RPMI7951 (cell line): ENCODE results near the gene SLC20A1. TPM values are rescaled to one million over a fixed set of nuclear protein-coding genes. Genes with fewer than 3 reads are reported as not detected.

Source experiments
- DNase-seq: peaks from one replicate; pipeline ENCODE4 v3.0.0-alpha.2; 2012; ENCODE audit warnings: low read depth
- total RNA-seq: library from RNA; depleted of rRNA; stranded (reverse); fragments of >200 nt; shearing (Covaris generic); gene quantifications from 2 replicates; pipeline ENCODE4 v1.2.3, GENCODE V29; 2014

Gene SLC20A1
- total RNA-seq, 1 experiment from 2014 or later = 124 TPM

DNA sequence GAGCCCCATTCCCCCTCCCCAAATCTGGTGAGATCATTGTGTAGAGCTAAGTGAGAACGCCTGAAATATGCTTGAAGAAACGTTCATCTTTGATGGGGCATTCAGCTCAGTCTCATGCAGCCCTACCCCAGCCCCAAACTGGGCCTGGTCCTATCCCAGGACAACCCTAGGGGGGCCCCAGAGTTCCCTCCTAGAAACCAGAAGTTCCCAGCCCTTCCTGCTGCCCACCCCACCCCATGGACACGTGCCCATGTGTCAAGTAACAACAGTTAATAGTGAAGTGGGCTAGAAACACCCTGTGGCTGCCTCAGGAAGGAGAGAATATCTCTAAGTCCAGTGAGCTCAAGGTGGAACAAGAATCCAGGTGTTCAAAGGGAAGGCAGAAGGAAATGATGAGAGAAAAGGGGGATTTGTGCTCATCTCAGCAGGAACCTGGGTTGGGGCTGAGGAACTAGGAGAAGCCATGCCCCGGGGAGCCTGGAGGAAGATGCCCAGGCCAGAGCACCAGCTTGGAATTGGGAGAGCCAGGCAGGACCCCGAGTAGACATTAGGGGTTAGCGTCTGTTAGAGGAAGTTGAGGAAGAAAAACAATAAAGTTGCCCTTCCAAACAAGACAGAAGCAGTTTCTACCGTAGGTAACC lies 20.1 kb upstream of the SLC20A1 start:
- DNase-seq = no peak

DNA sequence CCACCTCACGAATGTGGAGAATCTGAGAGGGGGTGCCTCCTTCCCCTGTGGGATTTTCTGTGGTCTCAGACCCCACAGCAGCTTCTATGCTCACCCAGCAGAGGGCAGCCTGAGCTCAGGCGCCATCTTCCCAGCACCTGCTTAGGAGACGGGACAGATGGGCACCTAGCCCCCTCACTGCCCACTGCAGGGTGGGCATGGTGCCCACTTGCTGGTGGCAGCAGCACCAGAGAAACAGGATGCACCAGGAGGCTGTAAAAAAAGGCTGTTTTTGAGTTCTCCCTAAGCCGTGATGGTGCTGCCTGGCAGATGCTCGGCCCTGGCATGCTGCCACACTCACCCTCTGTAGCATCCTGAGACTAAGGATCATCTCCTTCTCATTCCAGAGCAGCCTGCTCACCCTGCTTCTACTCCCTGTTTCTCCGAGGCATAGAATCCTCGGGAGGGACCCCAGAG lies 19.1 kb upstream of the SLC20A1 start:
- peak; percentile 86 for DNase-seq

DNA sequence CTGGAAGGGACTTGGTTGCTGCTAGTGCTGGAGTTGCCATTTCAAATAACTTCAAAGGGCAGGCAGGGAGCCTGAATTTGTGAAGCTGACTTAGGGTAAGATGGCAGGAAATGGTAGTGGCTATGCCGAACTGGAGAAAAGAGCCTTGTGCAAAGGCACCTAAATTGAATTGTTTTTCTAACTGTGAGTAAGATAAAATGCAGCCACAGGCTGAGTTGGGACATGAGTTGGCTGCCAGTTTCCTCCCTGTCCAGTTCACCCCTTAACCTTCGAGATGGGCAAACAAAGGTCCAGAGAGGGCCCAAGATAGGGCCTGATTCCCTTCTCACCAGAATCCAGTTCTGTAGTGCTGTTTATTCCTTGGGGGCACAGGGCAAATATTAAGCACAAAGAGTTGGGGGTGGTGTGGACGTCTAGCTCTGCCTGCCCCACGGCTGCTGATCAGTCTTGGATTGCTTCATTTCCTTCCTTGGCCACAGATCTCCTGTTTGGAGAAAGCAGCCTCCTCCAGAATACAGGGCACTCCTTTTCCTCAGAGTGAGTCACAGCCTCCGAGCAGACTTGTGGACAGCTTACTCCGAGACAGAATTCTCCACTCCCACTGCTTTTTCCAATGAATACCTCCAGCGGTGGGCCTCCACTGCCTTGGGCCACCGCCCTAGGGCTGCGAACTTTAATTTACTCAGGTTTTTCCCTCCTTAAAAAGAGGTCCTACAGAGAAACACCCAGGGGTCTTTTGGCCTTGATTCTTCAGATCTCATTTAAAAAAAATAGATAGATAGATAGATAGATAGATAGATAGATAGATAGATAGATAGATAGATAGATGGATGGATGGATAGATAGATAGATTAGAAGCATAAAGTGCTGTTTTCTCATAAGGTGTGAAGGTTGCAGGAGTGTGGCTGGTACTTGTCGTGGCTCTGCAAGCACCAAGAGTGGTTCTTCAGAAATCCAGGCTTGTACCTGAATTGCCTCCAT lies 18.4 kb upstream of the SLC20A1 start:
- peak; percentile 99 for DNase-seq

DNA sequence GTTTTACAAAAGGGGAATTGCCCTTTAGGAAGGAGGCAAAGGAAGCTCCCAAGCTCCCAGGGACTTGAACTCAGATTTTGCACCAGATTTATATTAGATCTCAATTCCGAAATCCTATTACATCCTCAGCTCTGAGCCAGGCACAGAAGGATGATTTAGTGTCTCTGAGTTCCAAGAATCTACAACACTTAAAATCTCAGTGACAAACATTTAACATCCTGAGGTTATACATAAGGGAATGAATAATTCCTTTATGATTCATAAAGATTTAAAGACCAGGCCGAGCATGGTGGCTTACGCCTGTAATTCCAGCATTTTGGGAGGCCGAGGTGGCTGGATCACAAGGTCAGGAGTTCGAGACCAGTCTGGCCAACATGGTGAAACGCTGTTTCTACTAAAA lies 16.5 kb upstream of the SLC20A1 start:
- DNase-seq = no peak

DNA sequence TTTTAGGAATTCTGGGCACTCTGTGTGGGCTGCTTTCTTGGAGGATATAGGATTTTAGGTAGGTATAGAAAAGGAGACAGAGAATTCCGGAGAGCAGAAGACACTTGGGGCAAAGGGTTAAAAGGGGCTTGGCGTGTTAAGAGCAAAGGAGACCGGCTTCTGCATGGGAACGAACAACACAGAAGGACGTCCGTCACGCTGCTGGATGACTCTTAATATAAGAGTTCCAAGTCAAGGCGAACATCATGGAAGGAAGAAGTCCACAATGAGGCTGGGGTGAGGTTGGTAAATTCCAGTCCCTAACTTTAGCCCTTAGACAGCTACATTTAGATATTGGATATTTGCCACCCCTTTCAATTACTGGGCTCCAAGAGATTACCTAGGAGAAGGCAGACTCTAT lies 15.9 kb upstream of the SLC20A1 start:
- DNase-seq = no peak

DNA sequence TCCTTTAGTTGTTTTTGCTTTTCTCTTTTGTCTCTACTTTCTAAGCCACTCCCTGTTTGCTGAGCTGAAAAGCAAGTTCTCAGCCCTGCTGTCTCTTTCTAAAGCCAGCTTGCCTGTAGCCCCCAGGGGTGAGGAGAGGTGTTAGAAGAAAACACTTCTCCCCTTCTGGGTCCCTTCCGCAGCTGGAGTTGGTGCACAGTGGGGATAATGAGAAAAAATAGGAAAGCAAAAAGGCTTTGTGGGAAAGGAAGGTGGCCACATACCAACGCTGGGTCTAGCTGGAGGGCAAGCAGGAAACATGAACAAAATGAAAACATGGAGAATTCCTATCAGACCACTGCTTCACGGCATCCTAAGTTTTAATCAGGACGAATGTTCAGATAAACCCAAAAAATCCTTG lies 15.5 kb upstream of the SLC20A1 start:
- peak; percentile 78 for DNase-seq

DNA sequence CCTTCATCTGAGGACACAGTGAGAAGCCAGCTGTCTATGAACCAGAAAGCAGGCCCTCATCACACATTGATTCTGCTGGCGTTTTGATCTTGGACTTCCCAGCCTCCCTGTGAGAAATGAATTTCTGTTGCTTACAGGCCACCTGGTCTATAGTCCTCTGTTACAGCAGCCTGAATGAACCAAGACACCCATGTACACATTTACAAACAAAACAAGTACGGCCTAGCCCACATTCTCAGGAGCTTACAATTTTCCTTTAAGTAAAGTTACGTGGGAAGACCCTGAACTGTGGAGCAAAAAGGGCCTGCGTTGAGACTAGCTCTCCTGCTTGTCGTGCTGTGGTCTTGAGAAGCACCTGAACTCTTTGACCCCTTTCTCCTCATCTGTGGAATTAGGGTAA lies 12.0 kb upstream of the SLC20A1 start:
- DNase-seq = no peak

DNA sequence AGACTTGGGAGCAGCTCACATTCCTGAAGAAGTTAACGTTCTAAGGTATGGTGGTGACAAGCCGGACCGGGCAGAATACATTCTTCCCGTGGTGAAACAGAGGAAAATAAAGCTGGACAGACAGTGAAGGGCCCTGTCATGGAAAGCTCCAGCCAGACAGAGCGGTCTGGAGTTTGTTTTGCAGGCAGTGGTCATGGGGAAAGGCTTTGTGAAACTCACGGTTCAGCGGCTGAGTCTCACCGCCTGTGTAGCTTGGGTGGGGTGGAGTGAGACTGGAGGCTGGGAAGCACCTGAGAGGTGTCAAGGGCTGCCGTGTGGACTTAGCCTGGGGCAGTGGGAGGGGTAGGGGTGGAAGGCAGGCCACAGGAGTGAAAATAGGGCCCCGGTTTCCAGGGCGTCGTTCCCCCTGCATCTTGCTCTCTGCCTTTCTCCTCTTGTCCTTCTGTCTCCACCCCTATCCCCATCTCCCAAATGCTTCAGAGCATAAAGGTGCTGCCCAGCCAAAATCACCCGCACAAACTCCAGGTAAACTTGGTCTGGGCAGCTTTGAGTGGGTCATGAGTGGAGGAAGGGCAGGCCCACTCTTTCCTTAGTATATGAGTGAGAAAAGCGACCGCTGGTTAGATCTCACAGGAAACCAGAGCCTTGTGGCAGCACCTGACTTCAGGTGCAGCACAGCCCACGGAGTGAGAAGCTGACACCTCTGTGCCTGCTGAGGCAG lies 11.4 kb upstream of the SLC20A1 start:
- DNase-seq = no peak

DNA sequence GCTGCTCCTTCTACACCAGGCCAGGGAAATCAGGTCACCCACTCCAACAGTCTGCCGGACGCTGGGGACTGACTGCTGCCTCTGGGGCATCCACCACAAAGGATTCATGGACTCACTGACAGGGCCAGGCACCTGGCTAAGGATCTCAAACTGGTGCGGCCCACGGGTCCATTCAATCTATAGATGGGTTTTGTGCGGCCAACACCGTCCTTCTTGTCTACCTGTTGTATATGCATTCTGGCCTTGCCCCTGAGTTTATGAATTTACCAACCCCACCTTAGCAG lies 10.9 kb upstream of the SLC20A1 start:
- DNase-seq = no peak

DNA sequence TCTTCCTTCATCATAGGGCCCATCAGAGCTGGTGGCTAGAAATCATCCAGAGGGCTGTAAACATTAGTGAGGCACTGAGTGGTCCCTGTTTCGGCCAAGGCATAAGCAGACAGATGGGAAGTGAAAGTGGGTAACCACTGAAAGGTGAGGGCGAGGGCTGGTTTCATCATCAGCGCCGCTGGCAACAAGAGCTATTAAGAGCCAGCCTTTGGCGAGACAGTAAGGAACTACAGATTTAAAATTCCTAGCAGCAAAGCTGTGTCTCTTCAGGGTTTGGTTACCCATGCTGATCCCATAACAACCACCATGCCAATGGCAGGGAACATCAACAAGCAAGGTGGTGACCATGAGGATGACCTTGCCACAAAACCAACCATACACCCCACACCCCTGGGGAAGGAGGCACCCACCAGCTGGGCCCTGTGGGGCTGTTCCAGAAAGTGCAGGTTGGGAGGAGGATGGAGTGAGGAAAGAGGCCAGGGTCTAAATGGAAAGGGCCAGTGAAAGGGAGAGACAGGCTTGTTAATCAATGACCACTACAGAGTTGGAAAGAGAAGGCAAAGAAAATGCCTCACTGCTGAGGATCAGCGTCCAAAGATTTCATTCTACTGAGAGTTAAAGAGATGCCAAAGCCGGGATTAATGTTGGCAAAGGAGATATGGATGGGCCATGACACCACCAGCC lies 9.0 kb upstream of the SLC20A1 start:
- DNase-seq = peak; percentile 64

DNA sequence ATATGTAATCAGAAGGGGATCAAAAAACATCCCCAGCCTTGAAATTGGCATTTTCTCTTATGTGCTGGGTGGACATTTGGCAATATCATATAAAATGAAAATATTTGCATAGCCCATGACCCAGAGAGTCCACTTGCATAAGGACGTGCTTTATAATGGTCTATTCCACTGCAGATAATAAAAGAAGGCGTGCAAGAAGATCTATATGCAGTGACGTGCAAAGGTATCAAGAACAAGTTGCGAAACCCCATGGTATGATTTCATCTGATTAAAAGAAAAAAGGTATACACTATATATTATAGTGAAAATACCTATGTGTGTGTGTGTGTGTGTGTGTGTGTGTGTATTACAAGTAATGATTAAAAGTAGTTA lies 8.5 kb upstream of the SLC20A1 start:
- no peak for DNase-seq

DNA sequence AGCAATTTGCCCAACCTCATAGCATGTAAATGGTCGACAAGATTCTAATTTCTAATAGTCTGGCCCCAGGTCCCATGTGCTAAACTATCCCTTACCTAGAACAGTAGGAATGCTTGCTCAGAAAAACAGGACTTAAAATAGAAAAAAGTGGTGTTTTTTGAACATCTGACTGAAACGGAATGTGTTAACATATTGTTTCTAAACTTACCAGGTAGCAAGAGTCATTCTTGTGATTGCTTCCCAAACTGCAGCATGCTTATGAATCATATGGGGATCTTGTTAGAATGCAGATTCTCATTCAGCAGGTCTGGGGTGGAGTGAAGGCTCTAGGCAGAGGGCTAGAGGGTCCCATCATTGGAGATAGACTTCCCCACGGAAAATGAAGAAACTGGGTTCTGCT lies 5.8 kb upstream of the SLC20A1 start:
- no peak for DNase-seq

DNA sequence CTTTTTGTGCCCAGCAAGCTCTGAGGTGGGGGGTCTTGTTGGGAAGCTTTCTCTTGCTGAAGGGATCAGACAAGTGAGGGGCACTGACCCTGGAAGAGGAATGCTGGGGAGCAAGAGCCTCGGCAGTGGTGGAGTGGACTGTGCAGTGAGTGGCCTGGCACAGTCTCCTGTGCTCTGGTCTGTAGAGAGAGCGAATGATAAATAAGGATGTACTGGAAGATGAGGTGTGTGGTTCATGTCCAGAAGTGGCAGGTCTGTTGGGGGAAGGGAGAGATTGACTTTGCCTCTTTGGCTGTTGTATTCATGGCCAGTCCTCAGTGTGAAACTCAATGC lies 5.3 kb upstream of the SLC20A1 start:
- no peak for DNase-seq

DNA sequence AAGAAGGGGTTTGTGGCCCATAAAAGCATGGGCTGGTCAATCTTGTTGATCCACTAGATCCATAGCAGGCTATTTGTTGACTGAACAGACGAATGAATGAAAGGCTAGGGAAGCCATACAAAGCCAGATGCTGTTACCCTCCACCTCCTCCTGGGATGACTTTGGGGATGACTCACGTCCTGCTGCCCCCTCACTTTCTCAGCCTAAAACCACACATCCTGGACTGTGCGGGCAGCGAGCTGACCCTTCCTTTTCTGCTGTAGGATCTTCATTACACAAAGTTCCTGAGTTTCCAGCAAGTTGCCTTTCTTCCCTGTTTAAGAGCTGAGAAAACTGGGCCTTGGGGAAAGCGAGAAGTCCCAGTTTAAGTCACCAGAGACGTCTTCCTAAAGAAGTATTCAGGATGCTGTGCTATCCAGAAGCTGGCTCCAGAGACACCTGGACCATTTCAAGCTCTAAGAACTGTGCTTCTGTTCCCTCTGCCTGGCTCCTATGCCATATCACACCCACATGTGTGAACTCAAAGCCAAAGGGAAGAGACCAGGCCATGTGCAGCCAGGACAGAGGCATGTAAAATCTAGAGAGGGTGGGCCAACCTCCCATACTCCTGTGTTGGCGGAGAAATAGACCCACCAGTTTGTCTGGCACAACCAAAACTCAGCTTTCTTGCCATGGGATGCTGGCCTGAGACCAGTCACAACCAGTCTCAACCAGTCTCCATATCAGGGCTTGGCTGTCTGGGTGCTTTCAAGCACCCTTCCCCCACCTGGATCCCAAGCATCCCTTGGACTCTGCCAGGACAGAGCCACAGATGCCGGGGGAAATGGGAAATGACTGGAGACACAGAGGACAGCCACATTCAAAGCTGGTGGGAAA lies 4.7 kb upstream of the SLC20A1 start:
- DNase-seq = peak; percentile 98

DNA sequence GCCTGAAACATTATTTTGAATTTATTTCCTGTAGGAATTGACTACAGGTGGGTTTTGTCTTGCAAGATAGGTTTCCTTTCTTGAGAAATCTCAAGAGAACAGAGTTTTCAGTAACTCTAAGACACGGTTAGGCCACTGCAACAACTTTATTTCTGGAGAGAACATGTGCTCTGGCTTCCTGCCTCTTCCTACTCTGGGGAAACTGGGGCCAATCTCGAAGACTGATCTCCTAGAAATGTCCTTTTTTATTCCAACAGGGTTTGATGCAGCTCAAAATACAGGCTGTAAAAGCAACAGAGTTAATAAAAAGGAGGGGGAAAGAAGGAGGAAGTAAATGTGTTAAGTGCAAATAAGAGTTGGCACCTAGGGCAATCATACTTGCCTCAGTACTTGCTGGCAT lies 4.0 kb upstream of the SLC20A1 start:
- DNase-seq = no peak

DNA sequence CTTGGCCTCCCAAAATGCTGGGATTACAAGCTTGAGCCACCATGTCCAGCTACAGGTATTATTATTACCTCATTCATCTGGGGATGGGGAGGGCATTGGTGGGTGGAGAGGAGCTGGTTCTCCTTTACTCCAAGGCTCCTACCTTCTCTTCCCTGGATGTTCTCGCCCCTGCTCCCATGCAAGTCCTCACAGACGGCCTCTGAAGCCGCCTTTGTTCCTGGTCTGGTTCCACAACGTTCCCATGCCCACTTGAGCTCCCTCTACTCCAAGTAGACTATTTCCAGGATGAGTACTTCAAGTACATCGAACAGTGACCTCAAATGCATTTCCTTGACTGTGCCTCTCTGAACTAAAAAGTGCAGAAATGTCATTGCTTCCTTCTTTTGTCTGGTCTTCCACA lies 3.2 kb upstream of the SLC20A1 start:
- no peak for DNase-seq

DNA sequence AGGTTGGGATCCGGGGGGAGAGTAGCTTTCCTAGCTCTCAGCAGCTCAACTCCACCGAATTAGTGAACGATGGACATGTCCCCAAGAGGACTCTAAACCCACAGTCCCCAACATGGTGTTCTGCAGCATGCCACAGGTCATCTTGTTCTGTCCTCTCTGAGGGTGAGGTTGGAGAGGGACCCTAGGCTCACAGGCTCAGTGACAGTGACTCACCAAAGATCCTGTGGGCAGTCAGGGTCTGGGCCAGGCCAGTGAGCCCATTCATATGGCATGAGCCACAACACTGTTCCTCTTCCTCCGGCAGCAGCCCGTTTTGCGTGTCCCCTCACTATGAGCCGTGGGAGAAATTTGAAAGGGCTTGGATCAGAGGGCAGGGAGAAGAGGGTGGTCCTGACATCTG lies 2.8 kb upstream of the SLC20A1 start:
- peak; percentile 69 for DNase-seq

DNA sequence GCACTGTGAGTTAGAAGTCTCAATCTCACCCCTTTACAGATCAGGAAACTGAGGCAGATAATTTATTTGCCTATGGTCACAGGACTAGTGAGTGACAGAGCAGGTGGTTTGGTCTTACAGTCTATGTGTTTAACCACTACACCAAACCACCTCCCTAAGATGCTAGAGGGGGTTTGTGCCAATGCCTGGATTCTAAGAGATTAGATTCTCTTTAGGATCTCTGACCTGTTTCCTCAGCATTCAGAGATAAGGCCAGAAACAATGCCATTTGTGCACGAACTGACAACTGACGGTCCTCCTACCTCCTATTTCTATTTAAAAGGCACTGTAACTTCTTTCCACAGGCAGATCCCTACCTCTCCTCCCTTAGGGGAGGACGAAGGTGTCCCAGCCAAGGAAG lies 2.3 kb upstream of the SLC20A1 start:
- DNase-seq = no peak

DNA sequence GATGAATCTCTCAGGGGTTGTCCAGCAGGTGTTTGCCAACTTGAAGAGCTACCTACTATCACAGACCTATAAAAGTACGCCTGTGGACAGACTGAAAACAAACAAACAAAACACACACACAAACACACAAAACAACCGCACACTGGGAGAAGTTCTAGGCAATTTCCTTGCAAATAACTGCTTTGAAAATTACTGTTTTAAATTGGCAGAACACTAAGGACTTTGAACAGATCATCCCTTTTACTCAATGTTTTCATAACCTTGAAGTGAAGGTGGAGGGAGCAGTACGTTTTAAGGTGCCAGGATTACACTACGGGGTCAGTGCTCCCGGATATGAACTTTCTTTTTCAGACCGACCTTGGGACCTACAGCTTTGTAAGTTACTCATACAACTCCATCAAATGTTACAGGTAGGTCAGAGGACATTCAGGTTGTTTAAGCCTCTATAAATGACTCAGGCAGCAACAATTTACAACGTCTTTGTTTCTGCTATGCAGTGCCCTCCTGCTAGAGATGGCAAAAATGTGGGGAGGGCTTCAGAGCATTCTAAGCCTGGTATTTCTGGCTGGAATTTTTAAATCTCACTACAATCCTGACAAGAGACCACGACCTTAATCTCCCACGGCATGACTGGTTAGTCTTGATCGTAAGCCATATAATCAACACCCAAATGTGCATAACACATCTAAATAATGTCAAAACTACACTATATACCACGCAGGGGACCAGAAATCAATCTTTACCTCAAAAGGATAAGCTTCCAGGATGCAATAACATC lies 1.4 kb upstream of the SLC20A1 start:
- peak; percentile 56 for DNase-seq

DNA sequence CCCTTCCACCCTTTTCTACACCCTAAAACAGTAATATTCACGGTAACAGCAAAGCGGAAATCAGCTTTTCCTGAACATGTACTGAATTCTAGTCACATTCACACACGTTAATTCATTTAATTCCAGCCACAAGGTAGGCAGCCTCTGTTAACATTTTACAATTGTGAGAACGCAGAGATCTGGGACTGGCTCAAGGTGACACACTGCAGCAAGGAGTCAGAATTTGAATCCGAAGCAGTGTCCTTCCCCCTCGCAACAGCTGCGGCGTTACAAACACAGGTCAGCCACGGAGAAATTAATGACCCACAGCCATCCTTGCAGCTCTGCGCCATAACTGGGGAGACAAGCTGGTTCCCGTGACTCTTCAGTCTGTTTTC lies 818 bp upstream of the SLC20A1 start:
- no peak for DNase-seq
